Measurements from ENCODE around the gene DOC2B.

DNA sequence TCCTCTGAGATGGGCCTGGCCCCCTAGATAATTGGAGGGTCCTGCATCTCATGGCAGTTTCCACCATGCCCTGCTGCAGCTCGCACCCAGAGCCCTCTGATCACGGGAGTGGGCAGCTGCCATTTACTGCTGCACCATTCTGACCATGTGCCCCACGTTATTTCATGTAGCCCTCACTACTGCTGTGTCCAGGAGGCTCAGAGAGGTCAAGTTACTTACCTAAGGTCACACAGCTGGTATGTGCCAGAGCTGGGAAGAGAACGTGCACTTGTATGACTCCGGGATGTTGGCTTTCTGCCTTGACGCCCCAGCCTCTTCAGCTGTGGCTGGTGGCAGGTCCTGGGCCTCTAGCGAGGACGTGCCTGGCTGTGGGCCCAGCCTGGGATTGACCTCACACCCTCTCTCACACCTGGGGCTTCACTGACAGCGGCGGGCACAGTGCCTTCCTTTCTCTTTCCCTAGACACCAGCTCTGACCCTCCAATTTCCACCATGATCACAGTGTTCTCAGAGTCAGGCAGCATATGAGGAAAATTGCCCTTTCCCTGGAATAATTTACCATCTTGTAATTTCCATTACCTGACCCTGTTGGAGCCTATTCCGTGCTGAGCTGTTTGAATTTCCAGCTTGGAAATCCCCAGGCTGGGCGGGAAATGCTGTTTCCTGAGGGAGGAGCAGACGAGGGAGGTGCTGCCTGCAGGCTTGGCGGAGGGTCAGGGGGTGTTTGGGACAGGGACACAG, 18.5 kb upstream of the DOC2B start:
- TF ChIP-seq CTCF (IDR thresholded peaks at IDR 0.05) (no peak), POLR2A (IDR thresholded peaks at IDR 0.05) (no peak)

Measured in thyroid gland (tissue), 4 donors.